Common myeloid progenitor, CD34-positive (primary cell): ENCODE measurements around the gene SLC39A9.

Source experiments
- CTCF ChIA-PET: fragments of 350-600 bp; sonication (Branson Sonifier 250); formaldehyde crosslinking; loops from one replicate; lab custom pipeline; 2021; ENCODE audit warnings: antibody characterized with exemption; lab: Charles Lee
- POLR2A ChIA-PET: fragments of 350-600 bp; sonication (Branson Sonifier 250); formaldehyde crosslinking; loops from one replicate; lab custom pipeline; 2021; ENCODE audit warnings: antibody characterized with exemption; lab: Charles Lee
- DNase-seq, 3 donors: peaks; one replicate each; pipeline versions ENCODE4 v3.0.0 to v3.0.0-alpha.2; 2013
- H3K27ac ChIP-seq, 2 experiments: 1 replicate in 1 of 2; 2 replicates in 1 of 2; pipeline ENCODE4 v1.7.0; 2013; ENCODE audit warnings: inconsistent platforms in 2 of 2, low read length in 2 of 2, mild to moderate bottlenecking in 2 of 2, low read depth in 1 of 2, moderate library complexity in 1 of 2; ENCODE audit not compliant: severe bottlenecking in 2 of 2, insufficient read depth in 1 of 2, poor library complexity in 1 of 2
- H3K27me3 ChIP-seq, 5 experiments: replicated peaks in 2 of 5; 1 replicate in 3 of 5; 2 replicates in 2 of 5; pipeline versions ENCODE4 v1.6.1 to v1.7.0; 2013; ENCODE audit warnings: low read length in 4 of 5, mild to moderate bottlenecking in 2 of 5, moderate library complexity in 2 of 5, inconsistent platforms in 1 of 5; ENCODE audit not compliant: insufficient read depth in 5 of 5, control insufficient read depth in 4 of 5
- H3K36me3 ChIP-seq, 4 experiments: 1 replicate in 2 of 4; 2 replicates in 2 of 4; pipeline versions ENCODE4 v1.6.1 to v1.7.0; 2013; ENCODE audit warnings: low read length in 3 of 4, control low read depth in 1 of 4, mild to moderate bottlenecking in 1 of 4; ENCODE audit not compliant: control insufficient read depth in 4 of 4, insufficient read depth in 4 of 4
- H3K4me1 ChIP-seq, 4 experiments: 1 replicate in 3 of 4; 2 replicates in 1 of 4; pipeline versions ENCODE4 v1.6.1 to v1.7.1; 2013; ENCODE audit warnings: low read length in 3 of 4, mild to moderate bottlenecking in 3 of 4, control low read depth in 1 of 4, inconsistent platforms in 1 of 4, moderate library complexity in 1 of 4; ENCODE audit not compliant: control insufficient read depth in 4 of 4, insufficient read depth in 4 of 4; ENCODE audit errors: control extremely low read depth in 1 of 4
- H3K4me3 ChIP-seq, 7 experiments: 1 replicate in 4 of 7; 2 replicates in 3 of 7; pipeline versions ENCODE4 v1.5.1 to v1.7.0; 2013; ENCODE audit warnings: mild to moderate bottlenecking in 7 of 7, low read length in 6 of 7, moderate library complexity in 6 of 7, inconsistent platforms in 2 of 7, low read depth in 2 of 7, control low read depth in 1 of 7; ENCODE audit not compliant: insufficient read depth in 4 of 7, control insufficient read depth in 1 of 7; ENCODE audit errors: extremely low read depth in 1 of 7
- H3K9me3 ChIP-seq, 5 experiments: 1 replicate in 4 of 5; 2 replicates in 1 of 5; pipeline versions ENCODE4 v1.6.1 to v1.7.1; 2013; ENCODE audit warnings: low read length in 4 of 5, mild to moderate bottlenecking in 2 of 5, inconsistent platforms in 1 of 5, low read depth in 1 of 5, moderate library complexity in 1 of 5; ENCODE audit not compliant: control insufficient read depth in 4 of 5, insufficient read depth in 2 of 5; ENCODE audit errors: control extremely low read depth in 1 of 5
- WGBS: methylation state at CpG from one replicate; pipeline ENCODE4 v1.1.5; 2013; ENCODE audit not compliant: insufficient coverage; 5-methylcytosine and 5-hydroxymethylcytosine counted together

SLC39A9 gene

GRCh38 chr14:69399750-69400149 lies 1.3 kb downstream of the SLC39A9 start:
- H3K36me3 ChIP-seq: peaks cover 0 to 18% (median 7%) of the 10 kb centered on the region in 4 experiments
- ChIA-PET POLR2A (no interaction called here), CTCF (interaction anchor here (1.0 kb wide), 1 partner anchor 15 kb away, joined by 3 read pairs; no protein-coding TSS in a partner anchor)
- peaks cover 13 to 37% (median 35%) of the 10 kb centered on the region in 4 experiments for H3K4me1 ChIP-seq
- H3K27ac ChIP-seq: no peak overlapping the region
- no peaks in the 10 kb centered on the region for H3K27me3 ChIP-seq
- DNase-seq: no peak
- peak overlapping the region in 5 of 7 experiments; percentile 33 to 96 (median 89) for H3K4me3 ChIP-seq
- peaks cover 0 to under 1% (median 0%) of the 10 kb centered on the region in 5 experiments for H3K9me3 ChIP-seq
- 98% methylated on average over 6 of the region's 8 CpGs for WGBS

- WGBS: 97% methylated on average over 6 of the region's 6 CpGs
- Histone ChIP-seq H3K9me3 (peaks cover 0 to 2% (median 0%) of the 10 kb centered on the region in 5 experiments), H3K4me3 (peak overlapping the region in 6 of 7 experiments; percentile 3 to 95 (median 57)), H3K27ac (no peak overlapping the region), H3K36me3 (peaks cover 1 to 14% (median 4%) of the 10 kb centered on the region in 4 experiments), H3K4me1 (peaks cover 13 to 37% (median 35%) of the 10 kb centered on the region in 4 experiments), H3K27me3 (no peaks in the 10 kb centered on the region)
- CTCF ChIA-PET: interaction anchor here (1.0 kb wide), 1 partner anchor 15 kb away, joined by 3 read pairs; no protein-coding TSS in a partner anchor
- POLR2A ChIA-PET: no interaction called here
- DNase-seq: no peak
These were observed 1.7 kb downstream of the SLC39A9 start for GRCh38 chr14:69400154-69400553.

- Histone ChIP-seq H3K4me3 (no peak overlapping the region), H3K27me3 (no peaks in the 10 kb centered on the region), H3K9me3 (peaks cover 0 to 2% (median 0%) of the 10 kb centered on the region in 5 experiments), H3K36me3 (peaks cover 0 to 4% (median 2%) of the 10 kb centered on the region in 4 experiments), H3K27ac (no peak overlapping the region), H3K4me1 (peaks cover 13 to 32% (median 29%) of the 10 kb centered on the region in 4 experiments)
- WGBS: no CpG with 5 or more reads among the region's 2 CpGs
- ChIA-PET CTCF (interaction anchor here (1.2 kb wide), 1 partner anchor 12 kb away, joined by 3 read pairs; no protein-coding TSS in a partner anchor), POLR2A (no interaction called here)
- DNase-seq: no peak
These were observed 3.3 kb downstream of the SLC39A9 start for GRCh38 chr14:69401841-69402240.

DNA sequence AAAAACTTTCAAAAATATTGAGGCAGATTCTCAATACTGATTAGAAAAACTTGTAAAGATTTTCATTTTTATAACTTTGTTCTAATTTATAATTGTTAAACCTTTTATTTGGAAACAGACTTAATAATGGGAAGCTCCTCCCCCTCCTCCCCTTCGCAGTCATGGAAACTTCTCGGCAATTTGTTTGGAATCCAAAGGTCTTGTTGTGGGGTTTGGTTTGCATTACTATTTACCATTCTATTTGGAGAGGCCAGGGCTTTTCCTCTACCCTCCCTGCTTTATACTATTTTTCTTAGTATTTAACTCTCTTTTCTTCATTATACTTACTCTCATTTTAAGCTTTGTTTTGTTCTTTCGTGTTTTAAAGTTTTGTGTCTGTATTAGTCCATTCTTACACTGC lies 6.0 kb downstream of the SLC39A9 start:
- H3K27me3 ChIP-seq: no peaks in the 10 kb centered on the region
- WGBS: no CpG with 5 or more reads among the region's 3 CpGs
- no peak overlapping the region for H3K27ac ChIP-seq
- peaks cover 0 to 4% (median 2%) of the 10 kb centered on the region in 4 experiments for H3K36me3 ChIP-seq
- CTCF ChIA-PET: no interaction called here
- H3K9me3 ChIP-seq: peaks cover 0 to 2% (median 0%) of the 10 kb centered on the region in 5 experiments
- H3K4me1 ChIP-seq: peaks cover 8 to 25% (median 17%) of the 10 kb centered on the region in 4 experiments
- POLR2A ChIA-PET: no interaction called here
- no peak overlapping the region for H3K4me3 ChIP-seq
- no peak for DNase-seq

DNA sequence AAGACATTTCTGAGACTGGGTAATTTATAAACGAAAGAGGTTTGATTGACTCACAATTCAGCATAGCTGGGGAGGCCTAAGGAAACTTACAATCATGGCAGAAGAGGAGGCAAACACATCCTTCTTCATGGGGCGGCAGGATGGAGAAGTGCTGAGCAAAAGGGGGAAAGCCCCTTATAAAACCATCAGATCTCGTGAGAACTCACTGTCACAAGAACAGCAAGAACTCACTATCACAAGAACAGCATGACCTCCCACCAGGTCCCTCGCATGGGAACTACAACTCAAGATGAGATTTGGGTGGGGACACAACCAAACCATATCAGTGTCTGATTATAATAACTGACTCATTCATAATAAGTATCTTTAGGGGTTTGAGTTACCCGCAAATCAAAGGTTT lies 6.4 kb downstream of the SLC39A9 start:
- CTCF ChIA-PET: no interaction called here
- WGBS: 100% methylated on average over 1 of the region's 5 CpGs
- POLR2A ChIA-PET: no interaction called here

DNA sequence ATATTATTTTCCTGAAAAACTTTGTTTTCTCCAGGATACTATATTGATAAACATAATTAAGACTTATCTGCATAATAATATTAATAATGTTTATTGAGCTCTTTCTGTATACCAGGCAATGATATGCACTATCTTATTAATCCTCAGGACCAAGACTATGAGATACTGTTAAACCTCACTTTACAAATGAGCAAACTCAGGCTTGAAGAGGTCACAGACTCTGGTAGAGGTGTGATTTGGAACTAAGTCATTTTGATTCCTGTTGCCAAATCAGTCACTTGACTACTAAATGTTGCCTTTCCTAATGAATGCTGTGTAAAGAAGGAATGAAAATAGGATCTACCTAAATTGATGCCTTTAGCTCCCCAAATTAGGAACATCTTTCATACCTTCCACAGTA lies 7.3 kb downstream of the SLC39A9 start:
- H3K27me3 ChIP-seq: no peaks in the 10 kb centered on the region
- peaks cover 0 to 2% (median 0%) of the 10 kb centered on the region in 5 experiments for H3K9me3 ChIP-seq
- CTCF ChIA-PET: interaction anchor here (1.4 kb wide), 1 partner anchor 54 kb away, joined by 3 read pairs; no protein-coding TSS in a partner anchor
- H3K4me3 ChIP-seq: no peak overlapping the region
- H3K36me3 ChIP-seq: peaks cover 0 to 4% (median 1%) of the 10 kb centered on the region in 4 experiments
- DNase-seq: no peak
- peaks cover 2 to 12% (median 5%) of the 10 kb centered on the region in 4 experiments for H3K4me1 ChIP-seq
- POLR2A ChIA-PET: no interaction called here
- H3K27ac ChIP-seq: no peak overlapping the region

More for the DNA sequence above, 6.4 kb downstream of the SLC39A9 start:
- DNase-seq: no peak
- Histone ChIP-seq H3K36me3 (peaks cover 0 to 4% (median 2%) of the 10 kb centered on the region in 4 experiments), H3K9me3 (peaks cover 0 to 2% (median 0%) of the 10 kb centered on the region in 5 experiments), H3K27me3 (no peaks in the 10 kb centered on the region), H3K27ac (no peak overlapping the region), H3K4me3 (no peak overlapping the region), H3K4me1 (peaks cover 6 to 21% (median 13%) of the 10 kb centered on the region in 4 experiments)

GRCh38 chr14:69408331-69408960 lies 10.0 kb downstream of the SLC39A9 start:
- H3K27me3 ChIP-seq: no peaks in the 10 kb centered on the region
- ChIA-PET CTCF (no interaction called here), POLR2A (no interaction called here)

More at GRCh38 chr14:69408331-69408960, 10.0 kb downstream of the SLC39A9 start:
- H3K4me1 ChIP-seq: peaks cover 0 to 8% (median 0%) of the 10 kb centered on the region in 4 experiments
- 100% methylated on average over 1 of the region's 2 CpGs for WGBS
- no peak overlapping the region for H3K4me3 ChIP-seq
- peaks cover 0 to 2% (median 0%) of the 10 kb centered on the region in 5 experiments for H3K9me3 ChIP-seq
- H3K27ac ChIP-seq: no peak overlapping the region
- peaks cover 0 to 3% (median 0%) of the 10 kb centered on the region in 4 experiments for H3K36me3 ChIP-seq
- peak in 2 of 3 donors; percentile 7 to 21 for DNase-seq
